Calu3 (cell line): ENCODE measurements around the gene PCYT1A. TPM values are rescaled to one million over a fixed set of nuclear protein-coding genes. Genes with fewer than 3 reads are reported as not detected.
"Not testable (repeated sequence)": the region's sequence is repeated elsewhere in the genome, so short reads cannot be mapped to it uniquely, and the experiment has no call there.

Source experiments
- BruUV-seq: library from RNA; stranded (reverse); fragments of 400-500 nt; replicated peaks from 2 replicates; lab custom pipeline; 2021; lab: Mats Ljungman, UMichigan
- CTCF ChIA-PET: fragments of 300-600 bp; sonication (Branson Sonifier 250); formaldehyde crosslinking; loops from one replicate; lab custom pipeline; 2022; ENCODE audit warnings: antibody characterized with exemption; lab: Charles Lee
- DNase-seq: peaks from one replicate; pipeline ENCODE4 v3.0.0; 2022
- H3K27ac Mint-ChIP-seq: one replicate; pipeline ENCODE4 v1.8.0; 2022; ENCODE audit warnings: mixed read lengths; ENCODE audit not compliant: unreplicated experiment
- H3K27me3 Mint-ChIP-seq: one replicate; pipeline ENCODE4 v1.8.0; 2022; ENCODE audit warnings: mixed read lengths; ENCODE audit not compliant: unreplicated experiment
- H3K36me3 Mint-ChIP-seq: one replicate; pipeline ENCODE4 v1.8.0; 2022; ENCODE audit warnings: mild to moderate bottlenecking, moderate library complexity, mixed read lengths; ENCODE audit not compliant: insufficient read depth, unreplicated experiment
- H3K4me1 Mint-ChIP-seq: one replicate; pipeline ENCODE4 v1.8.0; 2022; ENCODE audit warnings: mild to moderate bottlenecking, low read depth, mixed read lengths; ENCODE audit not compliant: unreplicated experiment
- H3K4me3 Mint-ChIP-seq: one replicate; pipeline ENCODE4 v1.8.0; 2022; ENCODE audit warnings: mild to moderate bottlenecking, low read depth, moderate library complexity, mixed read lengths; ENCODE audit not compliant: unreplicated experiment
- H3K9me3 Mint-ChIP-seq: one replicate; pipeline ENCODE4 v1.8.0; 2022; ENCODE audit warnings: low read depth, mixed read lengths; ENCODE audit not compliant: unreplicated experiment
- intact Hi-C: fragments of 100-400 bp; cut with micrococcal nuclease; formaldehyde crosslinking; loops from one replicate; pipeline ENCODE4 v1.10.0; 2022; ENCODE audit not compliant: unreplicated experiment
- total RNA-seq: library from RNA; stranded (reverse); gene quantifications from 2 replicates; pipeline ENCODE4 v1.2.3, GENCODE V29; 2022
- TF ChIP-seq, protein P1 (sequence below): fragments of 200-600 bp; IDR thresholded peaks from one replicate; pipeline ENCODE4 v1.8.0; 2022; ENCODE audit warnings: antibody characterized with exemption; ENCODE audit not compliant: unreplicated experiment

Gene PCYT1A
- total RNA-seq, 1 experiment from 2014 or later, result 47.0 TPM

GRCh38 chr3:196315821-196316220 is 28.3 kb upstream of the PCYT1A start:
- H3K36me3 Mint-ChIP-seq, result peaks cover 24% of the 10 kb centered on the region
- intact Hi-C loops, result no loop called here
- no peak overlapping the region for H3K27ac Mint-ChIP-seq
- no peak for DNase-seq
- peaks cover 9% of the 10 kb centered on the region for H3K4me1 Mint-ChIP-seq
- H3K27me3 Mint-ChIP-seq, result no peaks in the 10 kb centered on the region
- TF ChIP-seq, protein P1, sequence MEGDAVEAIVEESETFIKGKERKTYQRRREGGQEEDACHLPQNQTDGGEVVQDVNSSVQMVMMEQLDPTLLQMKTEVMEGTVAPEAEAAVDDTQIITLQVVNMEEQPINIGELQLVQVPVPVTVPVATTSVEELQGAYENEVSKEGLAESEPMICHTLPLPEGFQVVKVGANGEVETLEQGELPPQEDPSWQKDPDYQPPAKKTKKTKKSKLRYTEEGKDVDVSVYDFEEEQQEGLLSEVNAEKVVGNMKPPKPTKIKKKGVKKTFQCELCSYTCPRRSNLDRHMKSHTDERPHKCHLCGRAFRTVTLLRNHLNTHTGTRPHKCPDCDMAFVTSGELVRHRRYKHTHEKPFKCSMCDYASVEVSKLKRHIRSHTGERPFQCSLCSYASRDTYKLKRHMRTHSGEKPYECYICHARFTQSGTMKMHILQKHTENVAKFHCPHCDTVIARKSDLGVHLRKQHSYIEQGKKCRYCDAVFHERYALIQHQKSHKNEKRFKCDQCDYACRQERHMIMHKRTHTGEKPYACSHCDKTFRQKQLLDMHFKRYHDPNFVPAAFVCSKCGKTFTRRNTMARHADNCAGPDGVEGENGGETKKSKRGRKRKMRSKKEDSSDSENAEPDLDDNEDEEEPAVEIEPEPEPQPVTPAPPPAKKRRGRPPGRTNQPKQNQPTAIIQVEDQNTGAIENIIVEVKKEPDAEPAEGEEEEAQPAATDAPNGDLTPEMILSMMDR, result no peak
- CTCF ChIA-PET, result interaction anchor here (0.7 kb wide), 1 partner anchor 1110 kb away, joined by 3 read pairs; no protein-coding TSS in a partner anchor
- H3K9me3 Mint-ChIP-seq, result no peaks in the 10 kb centered on the region
- no peak overlapping the region for H3K4me3 Mint-ChIP-seq
- no TSS peak for BruUV-seq

- Mint-ChIP-seq H3K27me3 (no peaks in the 10 kb centered on the region), H3K27ac (no peak overlapping the region), H3K36me3 (peaks cover 24% of the 10 kb centered on the region), H3K4me3 (no peak overlapping the region), H3K4me1 (peaks cover 9% of the 10 kb centered on the region), H3K9me3 (no peaks in the 10 kb centered on the region)
- CTCF ChIA-PET, result interaction anchor here (0.6 kb wide), 1 partner anchor 240 kb away, joined by 3 read pairs; no protein-coding TSS in a partner anchor
- no TSS peak for BruUV-seq
- no peak for DNase-seq
- intact Hi-C loops, result no loop called here
- TF ChIP-seq, protein P1, result no peak
These were observed 27.1 kb upstream of the PCYT1A start for GRCh38 chr3:196314597-196314996.

DNA sequence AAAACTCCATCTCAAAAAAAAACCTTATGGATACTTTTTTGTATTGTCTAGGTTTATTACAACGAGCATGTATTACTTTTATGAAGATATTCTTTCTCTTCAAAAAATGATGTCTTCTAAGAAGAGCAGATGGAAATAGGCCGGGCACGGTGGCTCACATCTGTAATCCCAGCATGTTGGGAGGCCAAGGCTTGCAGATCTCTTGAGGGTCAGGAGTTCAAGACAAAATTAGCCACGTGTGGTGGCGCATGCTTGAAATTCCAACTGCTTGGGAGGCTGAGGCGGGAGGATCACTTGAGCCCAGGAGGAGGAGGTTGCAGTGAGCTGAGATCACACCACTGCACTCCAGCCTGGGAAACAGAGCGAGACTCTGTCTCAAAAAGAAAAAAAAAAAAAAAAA is 26.6 kb upstream of the PCYT1A start:
- H3K27ac Mint-ChIP-seq, H3K27me3 Mint-ChIP-seq, H3K4me3 Mint-ChIP-seq, BruUV-seq, H3K9me3 Mint-ChIP-seq, H3K4me1 Mint-ChIP-seq, CTCF ChIA-PET, DNase-seq, intact Hi-C loops: not testable (repeated sequence)
- peaks cover 24% of the 10 kb centered on the region for H3K36me3 Mint-ChIP-seq

GRCh38 chr3:196302960-196303359 is 15.4 kb upstream of the PCYT1A start:
- H3K4me1 Mint-ChIP-seq, DNase-seq, H3K27ac Mint-ChIP-seq, CTCF ChIA-PET, H3K36me3 Mint-ChIP-seq, H3K4me3 Mint-ChIP-seq, BruUV-seq, intact Hi-C loops, H3K9me3 Mint-ChIP-seq, H3K27me3 Mint-ChIP-seq: not testable (repeated sequence)

- CTCF ChIA-PET, BruUV-seq, H3K9me3 Mint-ChIP-seq, DNase-seq, H3K36me3 Mint-ChIP-seq, H3K4me3 Mint-ChIP-seq, intact Hi-C loops, H3K4me1 Mint-ChIP-seq, H3K27me3 Mint-ChIP-seq, H3K27ac Mint-ChIP-seq: not testable (repeated sequence)
These were observed 15.0 kb upstream of the PCYT1A start for GRCh38 chr3:196302551-196302950.

DNA sequence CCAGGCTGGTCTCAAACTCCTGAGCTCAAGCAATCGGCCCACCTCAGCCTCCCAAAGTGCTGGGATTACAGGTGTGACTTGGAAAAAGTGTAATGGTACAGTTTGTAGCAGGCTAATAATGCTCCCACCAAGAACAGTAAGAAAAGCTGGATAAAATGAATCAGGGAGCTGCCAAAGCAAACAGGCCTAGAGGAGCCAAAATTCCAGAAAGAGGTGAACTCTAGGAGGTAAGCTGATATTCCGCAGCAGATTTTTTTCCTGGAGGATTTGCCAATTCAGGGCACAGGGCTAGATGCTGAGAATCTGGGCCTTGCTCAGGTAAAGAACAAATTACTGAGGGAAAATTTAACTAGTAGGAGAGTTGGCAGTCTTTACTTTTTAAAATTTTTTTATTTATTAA is 11.0 kb upstream of the PCYT1A start:
- TF ChIP-seq, protein P1, result no peak
- Mint-ChIP-seq H3K36me3 (no peaks in the 10 kb centered on the region), H3K27me3 (no peaks in the 10 kb centered on the region), H3K9me3 (no peaks in the 10 kb centered on the region), H3K27ac (no peak overlapping the region), H3K4me3 (no peak overlapping the region), H3K4me1 (no peaks in the 10 kb centered on the region)
- CTCF ChIA-PET, result no interaction called here
- no TSS peak for BruUV-seq
- intact Hi-C loops, result no loop called here
- no peak for DNase-seq
